Pancreas (tissue), 10 donors: Measurements from ENCODE around the gene ABCC9. TPM values are rescaled to one million over a fixed set of nuclear protein-coding genes. Genes with fewer than 3 reads are reported as not detected.
A peak's percentile ranks its signal among the peaks of the same experiment; 100 is the strongest.

Experiments used
- ATAC-seq, 4 donors: fragments of 200-7000 bp; cut with Tn5 transposase; one replicate each; pipeline versions ENCODE4 v1.8.0 to v1.9.1; 2020; ENCODE audit warnings: mild to moderate bottlenecking in 4 of 4, moderate library complexity in 4 of 4
- DNase-seq, 6 donors: peaks; one replicate each; pipeline ENCODE4 v3.0.0-alpha.2; 2020
- FAIRE-seq: peaks from 2 replicates; lab custom pipeline; 2012; peaks lifted over from hg19 to GRCh38; lab: Jason Lieb, UNC
- H3K27ac ChIP-seq, 4 donors: fragments of 200-600 bp; sonication (generic); 1 replicate in 3 of 4; 2 replicates in 1 of 4; pipeline versions ENCODE4 v1.5.0 to v1.8.0; 2020
- H3K27me3 ChIP-seq, 4 donors: fragments of 200-600 bp; one replicate each; pipeline ENCODE4 v1.8.0; 2021
- H3K36me3 ChIP-seq, 3 donors: fragments of 200-600 bp; sonication (generic) in 1 of 3; one replicate each; pipeline versions ENCODE4 v1.5.0 to v1.8.0; 2020 to 2021
- H3K4me1 ChIP-seq, 3 donors: fragments of 200-600 bp; one replicate each; pipeline ENCODE4 v1.8.0; 2021
- H3K4me3 ChIP-seq, 4 donors: fragments of 200-600 bp; sonication (generic) in 2 of 4; one replicate each; pipeline versions ENCODE4 v1.5.0 to v1.8.0; 2020 to 2021
- H3K9me3 ChIP-seq, 4 donors: fragments of 200-600 bp; one replicate each; pipeline ENCODE4 v1.8.0; 2021
- CTCF ChIP-seq, 4 donors: fragments of 200-600 bp; sonication (generic) in 3 of 4; IDR thresholded peaks; one replicate each; pipeline versions ENCODE4 v1.5.0 to v1.8.0; 2021; ENCODE audit warnings: antibody characterized with exemption in 4 of 4
- WGBS, 2 donors: extraction: QIAGEN DNeasy Blood & Tissue Kit; methylation state at CpG; one replicate each; pipeline ENCODE4 v1.1.7; 2013; 5-methylcytosine and 5-hydroxymethylcytosine counted together
- intact Hi-C, 3 donors: fragments of 100-400 bp; cut with DNase I; formaldehyde crosslinking; loops; one replicate each; pipeline versions ENCODE4 v1.11.1 to v1.14.2; 2022
- polyA plus RNA-seq, 2 donors: library from polyadenylated mRNA; stranded (reverse); fragments of 200-250 nt; gene quantifications; one replicate each; pipeline ENCODE4 v1.2.3, GENCODE V29; 2013
- total RNA-seq, 6 donors: library from RNA; stranded (reverse); fragmentation: NEBNext Ultra II Directional in 4 of 6; extraction: Animal tissue kit (Norgen Biotek cat#: 25700) in 4 of 6; gene quantifications; one replicate each; pipeline versions ENCODE4 v1.2.1 to v1.2.4, GENCODE V29; 2021 to 2023
- donor health status: healthy with polysubstance abuse.
- donor health status: DM: no; HTN: no; CAD: no; lungs with moderate emphysema.
- donor health status: DM: no; HTN: no; CAD: no.
- donor health status: control.
- donor health status: control.
- donor health status: Bipolar disorder and iron deficiency.
- donor health status: DM: yes; HTN: yes; CAD: no.
- donor health status: DM: no; HTN: no; CAD: no.
- donor health status: DM: no; HTN: no; CAD: no.
- donor health status: DM: yes; HTN: yes; CAD: no.

The ABCC9 gene
- total and polyA plus RNA-seq, 8 donors = 1.4 to 19.3 (median 5.5) TPM

DNA sequence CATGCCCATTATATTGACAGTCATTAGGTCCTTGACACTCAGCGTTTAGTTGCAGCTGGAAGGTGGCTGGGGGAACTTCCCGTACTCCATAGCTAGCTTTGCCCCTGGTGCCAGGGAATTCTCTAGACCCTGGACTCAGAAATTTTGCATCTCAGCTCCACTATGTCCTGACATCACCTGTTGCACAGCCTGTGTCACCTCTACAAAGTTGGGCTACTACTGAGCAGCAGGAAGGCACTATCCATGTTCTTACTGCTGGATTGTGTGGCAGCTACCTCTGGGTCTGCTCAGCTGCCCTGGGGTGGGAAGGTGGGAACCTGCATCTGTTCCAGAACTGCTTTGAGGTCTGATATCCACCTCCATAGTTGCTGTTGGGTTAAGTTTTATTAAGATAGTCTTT lies 177.7 kb downstream of the ABCC9 start:
- FAIRE-seq (no peak), ATAC-seq (peak; percentile 10 to 43 (median 38)), DNase-seq (peak in 1 of 6 donors; percentile 12)
- peaks cover 0 to 15% (median 3%) of the 10 kb centered on the region in 3 donors for H3K36me3 ChIP-seq
- peak overlapping the region in 2 of 4 donors; percentile 53 to 83 for H3K27ac ChIP-seq
- no peak overlapping the region for H3K4me3 ChIP-seq
- intact Hi-C loops = no loop called here
- H3K4me1 ChIP-seq = peaks cover 11 to 16% (median 14%) of the 10 kb centered on the region in 3 donors
- no peak for TF ChIP-seq CTCF (IDR thresholded peaks at IDR 0.05)
- WGBS, 2 donors = 85 to 94% methylated on average over 2 of the region's 2 CpGs
- H3K9me3 ChIP-seq = no peaks in the 10 kb centered on the region
- no peaks in the 10 kb centered on the region for H3K27me3 ChIP-seq

GRCh38 chr12:21759737-21760136 lies 181.5 kb downstream of the ABCC9 start:
- H3K27me3 ChIP-seq = no peaks in the 10 kb centered on the region
- no peak overlapping the region for H3K4me3 ChIP-seq
- no peak overlapping the region for H3K27ac ChIP-seq
- WGBS, 2 donors = 65 to 71% methylated on average over 5 of the region's 5 CpGs
- FAIRE-seq = no peak
- TF ChIP-seq CTCF (IDR thresholded peaks at IDR 0.05) = no peak
- intact Hi-C loops = no loop called here
- no peaks in the 10 kb centered on the region for H3K9me3 ChIP-seq
- ATAC-seq = no peak
- H3K4me1 ChIP-seq = peaks cover 11 to 14% (median 14%) of the 10 kb centered on the region in 3 donors
- DNase-seq = no peak
- H3K36me3 ChIP-seq = no peaks in the 10 kb centered on the region

DNA sequence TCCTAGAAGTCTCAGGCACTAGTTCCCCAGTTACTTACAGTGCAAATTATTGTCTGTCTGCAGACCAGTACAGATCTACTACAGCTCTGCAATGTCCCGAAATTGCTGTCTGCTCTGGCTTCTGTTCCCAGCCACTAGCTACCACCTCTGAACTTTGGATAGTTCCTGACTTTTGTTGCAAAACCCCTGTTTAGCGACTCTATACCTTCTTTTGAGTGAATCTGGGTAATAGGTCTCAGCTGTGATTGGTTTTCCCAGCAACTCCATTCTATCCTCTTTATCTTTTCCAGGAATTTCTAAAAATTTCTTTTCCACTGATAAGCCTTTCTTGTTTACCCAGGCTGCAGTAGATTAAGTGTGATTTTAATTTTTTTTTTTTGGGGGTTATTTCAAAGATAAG lies 183.5 kb downstream of the ABCC9 start:
- H3K27ac ChIP-seq = no peak overlapping the region
- FAIRE-seq = no peak
- H3K9me3 ChIP-seq = no peaks in the 10 kb centered on the region
- no peak for DNase-seq
- H3K36me3 ChIP-seq = no peaks in the 10 kb centered on the region
- H3K4me3 ChIP-seq = no peak overlapping the region
- no peak for ATAC-seq
- no peak for TF ChIP-seq CTCF (IDR thresholded peaks at IDR 0.05)
- H3K4me1 ChIP-seq = peaks cover 0 to 10% (median 0%) of the 10 kb centered on the region in 3 donors
- WGBS, 2 donors = 80 to 83% methylated on average over 2 of the region's 2 CpGs
- H3K27me3 ChIP-seq = no peaks in the 10 kb centered on the region
- intact Hi-C loops = no loop called here

- Histone ChIP-seq H3K27ac (no peak overlapping the region), H3K27me3 (no peaks in the 10 kb centered on the region), H3K4me3 (no peak overlapping the region), H3K4me1 (peaks cover 0 to 4% (median 0%) of the 10 kb centered on the region in 3 donors), H3K36me3 (no peaks in the 10 kb centered on the region), H3K9me3 (no peaks in the 10 kb centered on the region)
- WGBS, 2 donors = 30 to 53% methylated on average over 4 of the region's 4 CpGs
- DNase-seq (no peak), ATAC-seq (peak in 3 of 4 donors; percentile 17 to 56 (median 24)), FAIRE-seq (no peak)
- TF ChIP-seq CTCF (IDR thresholded peaks at IDR 0.05) = no peak
- intact Hi-C loops = no loop called here
Measured at GRCh38 chr12:21756699-21757098, 184.5 kb downstream of the ABCC9 start.

GRCh38 chr12:21751517-21751916 lies 189.7 kb downstream of the ABCC9 start:
- no peak for TF ChIP-seq CTCF (IDR thresholded peaks at IDR 0.05)
- peak in 1 of 6 donors; percentile 30 for DNase-seq
- Histone ChIP-seq H3K4me1 (no peaks in the 10 kb centered on the region), H3K36me3 (no peaks in the 10 kb centered on the region), H3K9me3 (no peaks in the 10 kb centered on the region), H3K27ac (peak overlapping the region in 1 of 4 donors; percentile 14), H3K27me3 (no peaks in the 10 kb centered on the region), H3K4me3 (no peak overlapping the region)
- ATAC-seq = peak; percentile 53 to 96 (median 84)
- intact Hi-C loops = no loop called here
- FAIRE-seq = peak; percentile 23
- WGBS, 2 donors = 18 to 19% methylated on average over 4 of the region's 4 CpGs

Other genes with a start within 250 kb of the ABCC9 start
- gene KCNJ8, start 166.7 kb downstream of the ABCC9 start, total RNA-seq = 10 to 100 TPM; 17.3 to 28.8 (median 25.2) TPM
- gene KCNJ8, start 166.7 kb downstream of the ABCC9 start, polyA plus RNA-seq = 10 to 100 TPM in 1 of 2 donors, 1 to 10 TPM in 1; 7.9 to 19.4 TPM
- gene CMAS, start 104.8 kb upstream of the ABCC9 start, total RNA-seq = 10 to 100 TPM; 10.9 to 18.9 (median 16.0) TPM
- gene CMAS, start 104.8 kb upstream of the ABCC9 start, polyA plus RNA-seq = 10 to 100 TPM; 12.8 to 23.6 TPM